Activated gamma-delta T cell (primary cell): ENCODE measurements around the gene CD244.

Experiments
- DNase-seq: peaks from one replicate; lab custom pipeline; 2025; lab: John Stamatoyannopoulos, UW

Gene CD244

GRCh38 chr1:160781186-160781766 lies 81.4 kb downstream of the CD244 start:
- no peak for DNase-seq

GRCh38 chr1:160780398-160780755 lies 82.3 kb downstream of the CD244 start:
- no peak for DNase-seq
